OCI-LY1 (cell line): Measurements from ENCODE around the gene CBY3.

Experiments used
- H2AFZ ChIP-seq: fragments of 200-600 bp; sonication (generic), shearing (Covaris generic); 2 replicates; pipeline ENCODE4 v1.6.0; 2014; ENCODE audit warnings: antibody characterized with exemption, mild to moderate bottlenecking, low read length
- H3F3A ChIP-seq: fragments of 200-600 bp; sonication (generic), shearing (Covaris generic); 2 replicates; pipeline ENCODE4 v1.6.0; 2014; ENCODE audit warnings: mild to moderate bottlenecking, antibody characterized with exemption, low read length, moderate library complexity; ENCODE audit not compliant: insufficient read depth
- H3K27ac ChIP-seq: fragments of 200-600 bp; sonication (generic); 2 replicates; pipeline ENCODE4 v1.5.1; 2014; ENCODE audit warnings: low read length, mixed run types, mild to moderate bottlenecking, low read depth; ENCODE audit not compliant: poor library complexity, severe bottlenecking
- H3K27me3 ChIP-seq: fragments of 200-600 bp; sonication (generic); 2 replicates; pipeline ENCODE4 v1.6.0; 2014; ENCODE audit warnings: antibody characterized with exemption, mild to moderate bottlenecking, low read length, moderate library complexity; ENCODE audit not compliant: insufficient read depth
- H3K36me3 ChIP-seq: fragments of 200-600 bp; sonication (generic); 2 replicates; pipeline ENCODE4 v1.6.1; 2014; ENCODE audit warnings: mild to moderate bottlenecking, antibody characterized with exemption, low read length, moderate library complexity, mixed read lengths; ENCODE audit not compliant: insufficient read depth
- H3K4me1 ChIP-seq: fragments of 200-600 bp; sonication (generic); 2 replicates; pipeline ENCODE4 v1.5.1; 2014; ENCODE audit warnings: mild to moderate bottlenecking, low read length, moderate library complexity; ENCODE audit not compliant: insufficient read depth, severe bottlenecking
- H3K4me2 ChIP-seq: fragments of 200-600 bp; sonication (generic), shearing (Covaris generic); 2 replicates; pipeline ENCODE4 v1.6.1; 2014; ENCODE audit warnings: low read length
- H3K4me3 ChIP-seq: fragments of 200-600 bp; sonication (generic); 2 replicates; pipeline ENCODE4 v1.5.1; 2014; ENCODE audit warnings: low read length, low read depth, mild to moderate bottlenecking, mixed read lengths; ENCODE audit not compliant: poor library complexity, severe bottlenecking
- H3K79me2 ChIP-seq: fragments of 200-600 bp; shearing (Covaris generic); 2 replicates; pipeline ENCODE4 v1.6.1; 2016; ENCODE audit warnings: mixed run types, low read length, mixed read lengths; ENCODE audit not compliant: insufficient read depth
- H3K9ac ChIP-seq: fragments of 200-600 bp; sonication (generic), shearing (Covaris generic); 2 replicates; pipeline ENCODE4 v1.6.1; 2014; ENCODE audit warnings: mild to moderate bottlenecking, low read length, mixed read lengths
- H3K9me2 ChIP-seq: fragments of 200-600 bp; sonication (generic), shearing (Covaris generic); 2 replicates; pipeline ENCODE4 v1.6.1; 2014; ENCODE audit warnings: low read depth, mild to moderate bottlenecking, low read length, mixed read lengths
- H3K9me3 ChIP-seq: fragments of 200-600 bp; shearing (Covaris generic); 2 replicates; pipeline ENCODE4 v1.6.1; 2014; ENCODE audit warnings: low read length, mixed read lengths
- H4K20me1 ChIP-seq: fragments of 200-600 bp; sonication (generic), shearing (Covaris generic); 2 replicates; pipeline ENCODE4 v1.6.0; 2016; ENCODE audit warnings: mild to moderate bottlenecking, low read length; ENCODE audit not compliant: insufficient read depth
- CTCF ChIP-seq: fragments of 200-600 bp; sonication (generic), shearing (Covaris generic); IDR thresholded peaks from 2 replicates; pipeline ENCODE4 v1.5.1; 2017; ENCODE audit warnings: mild to moderate bottlenecking, antibody characterized with exemption, low read length, moderate library complexity, mixed read lengths
- EZH2 ChIP-seq: fragments of 200-600 bp; sonication (generic), shearing (Covaris generic); IDR thresholded peaks from 2 replicates; pipeline ENCODE4 v1.8.0; 2017; ENCODE audit warnings: borderline replicate concordance, mixed run types, mild to moderate bottlenecking, antibody characterized with exemption, low read length, moderate library complexity, mixed read lengths

The CBY3 gene

GRCh38 chr5:179680780-179681401 is at the start of gene CBY3:
Gene CBY3, minus strand, starts transcription at chr5:179681034. Its CDS starts 116 bp downstream, at chr5:179680918.
- Histone ChIP-seq H3K27ac (no peak within 1 kb of the TSS), H2AFZ (no peak within 1 kb of the TSS), H3K4me3 (no peak within 1 kb of the TSS), H3K9ac (no peak within 1 kb of the TSS), H3K4me2 (no peak within 1 kb of the TSS), H3K4me1 (peaks cover 19% of the 10 kb centered on the region), H3K79me2 (no peaks in the 10 kb centered on the region), H3K9me2 (no peaks in the 10 kb centered on the region), H3K36me3 (no peaks in the 10 kb centered on the region), H4K20me1 (no peaks in the 10 kb centered on the region), H3F3A (peaks cover 2% of the 10 kb centered on the region; the same call in 1 of the 2 replicates), H3K9me3 (no peaks in the 10 kb centered on the region), H3K27me3 (no peaks in the 10 kb centered on the region)
- no peak for TF ChIP-seq CTCF
- TF ChIP-seq EZH2: no peak

- H3K27ac ChIP-seq: peak overlapping the region; percentile 33
- no peaks in the 10 kb centered on the region for H3K27me3 ChIP-seq
- H3K79me2 ChIP-seq: peaks cover 21% of the 10 kb centered on the region
- no peak overlapping the region for H3K9ac ChIP-seq
- no peaks in the 10 kb centered on the region for H3K9me2 ChIP-seq
- H3K4me3 ChIP-seq: no peak overlapping the region
- TF ChIP-seq EZH2: no peak
- no peak for TF ChIP-seq CTCF
- H3K4me1 ChIP-seq: peaks cover 28% of the 10 kb centered on the region
- peaks cover 10% of the 10 kb centered on the region for H3F3A ChIP-seq
- no peaks in the 10 kb centered on the region for H3K9me3 ChIP-seq
- no peak overlapping the region for H2AFZ ChIP-seq
- H3K36me3 ChIP-seq: peaks cover 58% of the 10 kb centered on the region
- H3K4me2 ChIP-seq: no peak overlapping the region
- H4K20me1 ChIP-seq: no peaks in the 10 kb centered on the region
These were observed 49.5 kb upstream of the CBY3 start for GRCh38 chr5:179730356-179730755.

- Histone ChIP-seq H3F3A (peaks cover 10% of the 10 kb centered on the region), H3K79me2 (peaks cover 15% of the 10 kb centered on the region), H4K20me1 (no peaks in the 10 kb centered on the region), H3K4me1 (peaks cover 26% of the 10 kb centered on the region), H3K9me3 (no peaks in the 10 kb centered on the region), H2AFZ (no peak overlapping the region), H3K4me3 (no peak overlapping the region), H3K4me2 (no peak overlapping the region), H3K9ac (no peak overlapping the region), H3K27ac (no peak overlapping the region), H3K9me2 (no peaks in the 10 kb centered on the region), H3K27me3 (no peaks in the 10 kb centered on the region), H3K36me3 (peaks cover 64% of the 10 kb centered on the region)
- TF ChIP-seq EZH2: no peak
- TF ChIP-seq CTCF: no peak
These were observed 48.9 kb upstream of the CBY3 start for GRCh38 chr5:179729727-179730126.
